Measurements from ENCODE around the gene AFTPH.
"Not testable (repeated sequence)": the region's sequence is repeated elsewhere in the genome, so short reads cannot be mapped to it uniquely, and the experiment has no call there.

Gene AFTPH

DNA sequence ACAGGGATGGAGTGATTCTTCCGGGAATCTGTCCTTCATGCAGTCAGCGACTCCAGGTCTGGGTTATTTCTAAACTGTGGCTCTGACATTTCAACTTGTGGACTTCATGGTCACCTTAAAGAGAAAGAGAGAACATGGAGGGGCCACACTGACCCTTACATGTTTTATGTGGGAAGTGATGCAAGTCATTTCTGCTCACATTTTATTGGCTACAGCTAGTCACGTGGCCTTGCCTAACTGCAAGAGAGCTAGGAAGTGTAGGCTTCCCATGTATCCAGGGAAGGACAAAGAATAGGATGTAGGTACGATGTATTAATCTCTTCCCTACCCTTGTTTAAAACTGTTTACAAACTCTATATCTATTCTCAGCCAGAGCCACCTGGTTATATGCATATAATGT, 30.3 kb upstream of the AFTPH start:
- DNase-seq (ENCODE audit: low spot score): no peak

GRCh38 chr2:64498438-64498837, 25.7 kb upstream of the AFTPH start:
- DNase-seq (ENCODE audit: low spot score): no peak

- no peak for DNase-seq (ENCODE audit: low spot score)
Measured at GRCh38 chr2:64500549-64500948, 23.6 kb upstream of the AFTPH start.

GRCh38 chr2:64501946-64502345, 22.2 kb upstream of the AFTPH start:
- DNase-seq (ENCODE audit: low spot score): no peak

- no peak for DNase-seq (ENCODE audit: low spot score)
Measured at GRCh38 chr2:64502860-64503259, 21.3 kb upstream of the AFTPH start.

DNA sequence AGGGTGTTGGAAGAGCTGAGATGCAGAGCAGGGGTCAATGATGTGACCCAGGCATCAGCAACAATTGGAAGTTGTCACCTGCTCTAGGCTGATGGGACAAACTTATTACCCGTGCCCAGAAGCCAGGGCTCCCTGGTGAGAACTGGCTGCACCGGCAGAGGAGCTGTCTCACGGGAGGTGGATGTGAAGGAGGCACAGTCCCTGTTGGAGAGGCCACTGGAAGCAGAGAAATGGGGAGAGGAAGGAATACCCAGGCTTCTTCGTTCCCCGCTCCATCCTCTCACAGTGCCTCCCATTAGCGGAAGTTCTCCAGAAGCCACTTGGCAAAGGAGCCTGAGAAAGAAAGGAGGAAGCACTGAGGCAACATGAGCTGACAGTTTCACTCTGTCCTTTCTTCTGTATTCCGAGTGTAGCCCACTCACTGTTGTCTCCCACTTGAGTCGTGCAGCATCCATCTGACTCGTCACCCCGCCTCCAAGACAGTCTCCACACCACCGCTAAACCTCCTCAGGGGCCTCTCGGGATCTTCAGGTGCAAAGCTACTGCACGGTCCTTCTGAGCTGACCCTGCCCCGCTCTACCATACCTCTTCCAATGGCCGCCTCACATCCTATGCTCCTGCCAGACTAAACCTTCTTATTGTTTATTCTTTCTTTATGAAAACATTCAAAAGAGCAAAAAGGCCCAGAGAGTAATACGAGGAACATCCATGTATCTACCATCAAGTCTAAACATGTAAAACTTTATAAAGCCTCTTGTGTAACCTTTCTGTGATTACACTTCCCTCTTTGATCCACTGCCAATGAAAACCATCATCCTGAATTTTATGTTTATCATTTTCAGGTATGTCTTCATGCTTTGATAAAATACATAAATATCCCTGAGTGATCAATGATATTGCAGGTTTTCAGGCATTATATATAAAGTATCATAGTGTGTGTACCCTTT, 19.1 kb upstream of the AFTPH start:
- no peak for DNase-seq (ENCODE audit: low spot score)

DNA sequence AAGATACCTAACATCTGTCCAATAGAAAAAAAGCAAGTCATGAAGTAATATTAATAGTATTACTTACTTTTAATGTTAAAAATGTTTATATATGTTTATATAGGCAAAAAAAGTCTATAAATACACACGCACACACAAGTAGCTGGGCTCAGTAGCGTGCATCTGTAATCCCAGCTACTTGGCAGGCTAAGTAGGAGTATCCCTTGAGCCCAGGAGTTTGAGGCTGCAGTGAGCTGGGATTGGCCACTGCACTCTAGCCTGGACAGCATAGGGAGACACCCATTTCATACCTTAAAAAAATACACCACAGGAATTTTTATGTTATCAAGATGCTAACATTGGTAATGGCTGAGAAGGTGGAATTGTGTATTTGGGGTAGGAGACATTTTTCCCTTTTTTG, 17.4 kb upstream of the AFTPH start:
- no peak for DNase-seq (ENCODE audit: low spot score)

DNA sequence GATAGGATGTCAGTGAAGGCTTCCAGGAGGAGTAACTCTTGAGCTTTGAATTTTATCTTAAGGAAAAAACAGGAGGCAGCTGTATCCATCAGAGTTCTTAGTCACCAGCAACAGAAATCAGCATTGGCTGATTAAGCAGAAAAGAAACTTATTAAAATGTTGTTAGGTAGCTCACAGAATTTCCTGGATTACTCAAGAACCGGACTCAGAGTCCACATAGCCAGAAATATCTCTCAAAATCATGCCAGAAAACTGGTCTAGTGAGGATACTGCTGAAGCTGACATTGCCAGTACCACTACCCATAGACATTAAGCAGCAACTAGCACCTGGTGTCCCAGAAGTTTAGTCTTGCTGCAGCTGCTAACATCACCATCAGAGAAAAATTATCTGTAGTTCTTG, 10.1 kb upstream of the AFTPH start:
- no peak for DNase-seq (ENCODE audit: low spot score)

- no peak for DNase-seq (ENCODE audit: low spot score)
Measured at GRCh38 chr2:64515086-64515485, 9.0 kb upstream of the AFTPH start.

- DNase-seq (ENCODE audit: low spot score): no peak
Measured at GRCh38 chr2:64516651-64517510, 7.2 kb upstream of the AFTPH start.

GRCh38 chr2:64517511-64517884, 6.6 kb upstream of the AFTPH start:
- no peak for DNase-seq (ENCODE audit: low spot score)

- peak; percentile 84 for DNase-seq (ENCODE audit: low spot score)
Measured at GRCh38 chr2:64522843-64523428, 1.2 kb upstream of the AFTPH start.

DNA sequence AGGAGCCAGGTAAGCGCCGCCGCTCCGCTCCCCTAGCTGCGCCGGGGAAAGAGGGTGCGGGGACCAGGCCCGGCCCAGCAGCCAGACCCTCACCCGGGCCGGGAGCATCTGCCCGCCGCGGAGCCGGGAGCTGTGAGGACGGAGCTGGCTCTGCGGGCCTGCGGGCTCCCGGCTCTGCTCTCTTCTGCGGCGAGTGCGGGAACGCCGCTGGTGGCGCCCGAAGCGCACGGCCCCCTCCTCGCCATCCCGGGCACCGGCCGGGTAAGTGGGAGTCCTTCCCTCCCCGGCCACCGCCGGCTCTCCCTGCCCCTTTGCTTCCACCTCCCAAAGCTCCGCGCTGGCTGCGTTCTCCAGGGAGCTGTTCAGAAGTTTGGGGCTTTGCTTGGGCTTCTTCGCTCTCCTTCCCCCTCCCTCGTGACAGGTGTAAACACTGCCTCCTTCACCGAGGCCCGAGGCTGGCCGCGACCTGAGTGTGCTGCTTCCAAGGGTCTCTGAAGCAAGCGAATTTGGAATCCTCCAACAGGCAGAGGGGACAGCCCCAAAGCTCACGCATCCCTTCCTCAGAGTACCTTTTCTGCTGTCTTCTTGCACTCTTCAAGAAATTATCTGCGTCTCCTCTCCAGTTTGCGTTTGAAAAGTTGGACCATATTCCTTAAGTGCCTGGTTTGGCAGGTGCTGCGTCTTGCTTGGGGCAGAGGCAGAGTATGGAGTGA, 632 bp downstream of the AFTPH start:
- DNase-seq (ENCODE audit: low spot score): peak; percentile 23

GRCh38 chr2:64525317-64525613, 1.1 kb downstream of the AFTPH start:
- DNase-seq (ENCODE audit: low spot score): no peak

DNA sequence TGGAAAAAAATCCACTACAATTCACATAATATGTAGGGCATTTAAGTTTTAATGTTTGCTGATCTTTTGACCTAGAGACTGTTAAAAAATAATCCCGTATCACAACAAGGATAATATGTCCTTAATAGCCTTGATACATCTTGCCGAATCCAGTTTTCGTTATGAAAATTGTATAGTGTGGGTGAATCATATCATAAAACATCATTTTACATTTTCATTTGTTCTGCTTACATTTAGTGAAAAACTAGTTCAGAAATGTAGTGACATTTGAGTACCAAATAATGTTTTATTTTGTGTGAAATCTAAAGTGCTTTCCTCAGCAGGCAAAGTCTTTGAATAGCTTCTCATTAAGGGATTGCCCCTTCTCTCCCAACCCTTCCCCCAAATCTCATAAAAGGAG, 1.9 kb downstream of the AFTPH start:
- no peak for DNase-seq (ENCODE audit: low spot score)

GRCh38 chr2:64530946-64531345, 6.8 kb downstream of the AFTPH start:
- not testable (repeated sequence) for DNase-seq (ENCODE audit: low spot score)

DNA sequence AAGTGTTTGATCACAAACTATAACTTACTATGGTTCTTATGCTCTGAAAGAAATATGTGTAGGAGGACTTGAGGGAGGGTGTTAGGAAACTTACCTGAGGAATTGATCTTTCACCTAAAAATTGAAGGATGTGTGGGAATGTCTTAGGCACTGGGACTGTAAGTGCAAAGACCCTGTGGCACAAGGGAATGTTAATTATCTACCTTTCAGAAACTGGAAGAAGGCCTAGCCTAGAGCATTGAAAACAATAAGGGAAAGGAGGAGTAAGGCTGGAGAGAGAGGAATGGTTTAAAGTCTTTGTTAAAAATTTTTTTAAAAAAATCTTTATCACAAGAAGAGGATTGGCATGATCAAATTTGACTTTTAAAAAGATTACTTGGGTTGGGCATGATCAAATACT, 7.9 kb downstream of the AFTPH start:
- no peak for DNase-seq (ENCODE audit: low spot score)

DNA sequence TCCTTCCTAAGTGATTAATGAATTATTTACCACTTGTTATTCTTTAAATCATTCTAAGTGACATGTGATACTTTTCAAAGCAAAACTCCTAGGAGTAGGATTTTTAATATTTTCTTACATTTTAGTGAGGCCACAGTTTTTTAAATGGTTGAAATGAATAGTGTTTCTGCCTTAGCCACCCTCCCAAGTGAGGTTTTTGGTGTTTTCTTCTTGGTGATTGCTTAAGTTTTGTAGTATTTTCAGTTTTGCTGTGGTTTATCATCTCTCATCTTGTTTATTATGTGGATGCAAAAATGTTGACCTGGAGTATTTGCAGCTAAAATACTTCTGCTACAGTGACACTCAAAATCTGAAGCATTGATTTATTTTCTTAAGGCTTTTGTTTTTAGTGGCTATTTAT, 9.8 kb downstream of the AFTPH start:
- no peak for DNase-seq (ENCODE audit: low spot score)

DNA sequence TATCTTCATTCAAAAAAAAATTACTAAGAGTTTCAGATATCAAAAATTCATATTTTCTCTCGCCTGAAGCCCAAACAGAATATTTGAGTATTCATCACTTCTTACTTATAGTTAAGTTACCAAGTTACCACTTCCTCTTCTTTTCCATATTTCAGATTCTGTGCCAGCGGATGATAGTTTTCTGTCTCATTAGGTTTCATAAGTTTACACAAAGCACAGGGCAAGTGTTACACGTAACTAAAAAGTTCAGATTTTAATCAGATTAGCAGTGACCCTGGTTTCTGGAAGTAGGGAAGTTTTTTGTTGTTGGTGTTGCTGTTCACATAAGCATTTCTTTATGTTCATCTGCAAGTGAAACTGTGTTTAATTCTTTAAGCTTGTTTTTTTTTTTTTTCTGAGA, 10.2 kb downstream of the AFTPH start:
- no peak for DNase-seq (ENCODE audit: low spot score)

DNA sequence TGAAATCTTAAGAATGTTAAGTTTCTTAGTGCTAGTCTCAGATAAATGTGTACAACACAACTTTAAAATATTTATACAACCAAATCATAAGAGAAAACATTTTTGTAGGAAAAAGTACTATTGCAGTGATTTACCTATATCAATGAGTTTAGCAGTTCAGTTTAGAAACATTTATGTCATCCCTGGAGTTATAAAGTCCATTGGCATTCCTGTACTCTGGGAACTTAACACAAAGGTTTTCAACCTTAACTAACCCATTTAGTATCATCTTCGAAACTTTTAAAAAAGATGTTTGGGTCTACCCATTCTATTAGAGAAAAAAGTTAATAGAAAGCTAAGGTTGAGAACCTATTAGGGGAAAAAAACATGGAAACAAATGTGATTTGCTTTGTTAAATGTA, 10.9 kb downstream of the AFTPH start:
- no peak for DNase-seq (ENCODE audit: low spot score)

DNA sequence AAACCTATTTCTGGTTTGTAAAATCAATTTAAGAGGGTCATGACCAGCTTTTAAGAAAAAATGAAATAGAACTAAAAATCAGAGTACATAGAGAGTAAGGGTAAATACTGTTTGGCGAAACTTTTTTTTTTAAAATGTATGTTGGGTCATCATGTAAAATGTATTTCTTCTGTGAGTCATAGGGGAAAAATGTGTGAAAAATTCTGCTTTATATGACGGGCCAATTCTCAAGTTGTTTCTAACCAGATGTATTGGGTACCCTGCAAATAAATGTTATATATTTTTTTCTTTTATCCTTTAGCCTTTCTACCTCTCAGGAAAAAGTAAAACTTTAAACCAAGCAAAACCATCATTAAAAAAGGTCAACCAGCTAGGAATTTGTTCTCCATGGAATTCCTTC, 13.9 kb downstream of the AFTPH start:
- DNase-seq (ENCODE audit: low spot score): no peak

- no peak for DNase-seq (ENCODE audit: low spot score)
Measured at GRCh38 chr2:64538764-64539433, 14.8 kb downstream of the AFTPH start.

Data from cerebellar cortex (tissue), 1 donor.